Measurements from ENCODE around the gene LSM7. TPM values are rescaled to one million over a fixed set of nuclear protein-coding genes. Genes with fewer than 3 reads are reported as not detected.

The LSM7 gene
- total RNA-seq, 1 donor: 111 TPM

GRCh38 chr19:2345794-2346663, 17.6 kb upstream of the LSM7 start:
- H3K9me3 ChIP-seq (ENCODE audit: low read depth, low read length): no peaks in the 10 kb centered on the region
- no peak overlapping the region for H3K4me3 ChIP-seq (ENCODE audit: low read length)
- H3K4me1 ChIP-seq (ENCODE audit: insufficient read depth, low read length): no peaks in the 10 kb centered on the region
- no peaks in the 10 kb centered on the region for H3K27me3 ChIP-seq (ENCODE audit: insufficient read depth, low read length)

- Histone ChIP-seq H3K4me1 (ENCODE audit: insufficient read depth, low read length) (no peaks in the 10 kb centered on the region), H3K27me3 (ENCODE audit: insufficient read depth, low read length) (no peaks in the 10 kb centered on the region), H3K4me3 (ENCODE audit: low read length) (no peak overlapping the region), H3K9me3 (ENCODE audit: low read depth, low read length) (no peaks in the 10 kb centered on the region)
These were observed 16.7 kb upstream of the LSM7 start for GRCh38 chr19:2345076-2345475.

- Histone ChIP-seq H3K9me3 (ENCODE audit: low read depth, low read length) (no peaks in the 10 kb centered on the region), H3K27me3 (ENCODE audit: insufficient read depth, low read length) (no peaks in the 10 kb centered on the region), H3K4me3 (ENCODE audit: low read length) (no peak overlapping the region), H3K4me1 (ENCODE audit: insufficient read depth, low read length) (no peaks in the 10 kb centered on the region)
These were observed 16.0 kb upstream of the LSM7 start for GRCh38 chr19:2344381-2344870.

GRCh38 chr19:2343289-2343982, 15.1 kb upstream of the LSM7 start:
- H3K4me3 ChIP-seq (ENCODE audit: low read length): no peak overlapping the region
- H3K9me3 ChIP-seq (ENCODE audit: low read depth, low read length): no peaks in the 10 kb centered on the region
- no peaks in the 10 kb centered on the region for H3K4me1 ChIP-seq (ENCODE audit: insufficient read depth, low read length)
- H3K27me3 ChIP-seq (ENCODE audit: insufficient read depth, low read length): no peaks in the 10 kb centered on the region

GRCh38 chr19:2342656-2343288, 14.4 kb upstream of the LSM7 start:
- H3K27me3 ChIP-seq (ENCODE audit: insufficient read depth, low read length): no peaks in the 10 kb centered on the region
- no peaks in the 10 kb centered on the region for H3K9me3 ChIP-seq (ENCODE audit: low read depth, low read length)
- H3K4me1 ChIP-seq (ENCODE audit: insufficient read depth, low read length): no peaks in the 10 kb centered on the region
- no peak overlapping the region for H3K4me3 ChIP-seq (ENCODE audit: low read length)

- Histone ChIP-seq H3K27me3 (ENCODE audit: insufficient read depth, low read length) (no peaks in the 10 kb centered on the region), H3K4me1 (ENCODE audit: insufficient read depth, low read length) (no peaks in the 10 kb centered on the region), H3K4me3 (ENCODE audit: low read length) (no peak overlapping the region), H3K9me3 (ENCODE audit: low read depth, low read length) (no peaks in the 10 kb centered on the region)
These were observed 13.6 kb upstream of the LSM7 start for GRCh38 chr19:2341982-2342381.

- no peaks in the 10 kb centered on the region for H3K27me3 ChIP-seq (ENCODE audit: insufficient read depth, low read length)
- H3K4me3 ChIP-seq (ENCODE audit: low read length): no peak overlapping the region
- H3K4me1 ChIP-seq (ENCODE audit: insufficient read depth, low read length): no peaks in the 10 kb centered on the region
- H3K9me3 ChIP-seq (ENCODE audit: low read depth, low read length): no peaks in the 10 kb centered on the region
These were observed 12.9 kb upstream of the LSM7 start for GRCh38 chr19:2341244-2341751.

- Histone ChIP-seq H3K9me3 (ENCODE audit: low read depth, low read length) (no peaks in the 10 kb centered on the region), H3K4me3 (ENCODE audit: low read length) (no peak overlapping the region), H3K27me3 (ENCODE audit: insufficient read depth, low read length) (no peaks in the 10 kb centered on the region), H3K4me1 (ENCODE audit: insufficient read depth, low read length) (no peaks in the 10 kb centered on the region)
These were observed 12.3 kb upstream of the LSM7 start for GRCh38 chr19:2340496-2341243.

- H3K9me3 ChIP-seq (ENCODE audit: low read depth, low read length): no peaks in the 10 kb centered on the region
- no peak overlapping the region for H3K4me3 ChIP-seq (ENCODE audit: low read length)
- H3K4me1 ChIP-seq (ENCODE audit: insufficient read depth, low read length): no peaks in the 10 kb centered on the region
- no peaks in the 10 kb centered on the region for H3K27me3 ChIP-seq (ENCODE audit: insufficient read depth, low read length)
These were observed 11.4 kb upstream of the LSM7 start for GRCh38 chr19:2339644-2340310.

- H3K9me3 ChIP-seq (ENCODE audit: low read depth, low read length): no peaks in the 10 kb centered on the region
- no peaks in the 10 kb centered on the region for H3K27me3 ChIP-seq (ENCODE audit: insufficient read depth, low read length)
- H3K4me1 ChIP-seq (ENCODE audit: insufficient read depth, low read length): peaks cover under 1% of the 10 kb centered on the region
- H3K4me3 ChIP-seq (ENCODE audit: low read length): no peak overlapping the region
These were observed 10.6 kb upstream of the LSM7 start for GRCh38 chr19:2338751-2339643.

- Histone ChIP-seq H3K9me3 (ENCODE audit: low read depth, low read length) (no peaks in the 10 kb centered on the region), H3K4me3 (ENCODE audit: low read length) (no peak overlapping the region), H3K27me3 (ENCODE audit: insufficient read depth, low read length) (no peaks in the 10 kb centered on the region), H3K4me1 (ENCODE audit: insufficient read depth, low read length) (peaks cover 9% of the 10 kb centered on the region)
These were observed 9.7 kb upstream of the LSM7 start for GRCh38 chr19:2338055-2338615.

GRCh38 chr19:2337329-2337707, 8.9 kb upstream of the LSM7 start:
- Histone ChIP-seq H3K27me3 (ENCODE audit: insufficient read depth, low read length) (no peaks in the 10 kb centered on the region), H3K4me1 (ENCODE audit: insufficient read depth, low read length) (peaks cover 15% of the 10 kb centered on the region), H3K4me3 (ENCODE audit: low read length) (no peak overlapping the region), H3K9me3 (ENCODE audit: low read depth, low read length) (no peaks in the 10 kb centered on the region)

Data from mononuclear cell (primary cell).